ENCODE data around the gene PLPP4.

- TF ChIP-seq SIN3A (IDR thresholded peaks at IDR 0.05; ENCODE audit: borderline replicate concordance, low read depth, low read length), result no peak
- TF ChIP-seq CTCF (IDR thresholded peaks at IDR 0.05), result no peak
- no peak for TF ChIP-seq MEF2A (IDR thresholded peaks at IDR 0.05; ENCODE audit: borderline replicate concordance, low read depth)
- no peak for TF ChIP-seq NFIC (IDR thresholded peaks at IDR 0.05; ENCODE audit: borderline replicate concordance)
- no peak for TF ChIP-seq SMC3 (IDR thresholded peaks at IDR 0.05; ENCODE audit: low read depth, low read length)
- TF ChIP-seq TEAD4 (IDR thresholded peaks at IDR 0.05; ENCODE audit: borderline replicate concordance, insufficient read depth), result no peak
- TF ChIP-seq JUND (IDR thresholded peaks at IDR 0.05), result no peak
- no peak for TF ChIP-seq TAF1 (IDR thresholded peaks at IDR 0.05; ENCODE audit: borderline replicate concordance, low read depth, low read length)
- TF ChIP-seq MAX (IDR thresholded peaks at IDR 0.05; ENCODE audit: low read depth), result no peak
These were observed 42.9 kb downstream of the PLPP4 start for GRCh38 chr10:120499883-120500282.

Data from SK-N-SH (cell line).